Endothelial cell of hepatic sinusoid (primary cell): Measurements from ENCODE around the gene CNPY2.

Experiments
- in situ Hi-C: cut with HindIII; loops from 2 replicates; pipeline ENCODE4 v1.10.0; 2017; ENCODE audit warnings: low sequenced_read_pairs

Gene CNPY2

GRCh38 chr12:56260921-56261320 lies 54.9 kb downstream of the CNPY2 start:
- in situ Hi-C loops = no loop called here

GRCh38 chr12:56260380-56260779 lies 55.4 kb downstream of the CNPY2 start:
- in situ Hi-C loops = no loop called here
